Left ventricle myocardium inferior (tissue), 1 donor: ENCODE results near the gene GCGR. TPM values are rescaled to one million over a fixed set of nuclear protein-coding genes. Genes with fewer than 3 reads are reported as not detected.
A peak's percentile ranks its signal among the peaks of the same experiment; 100 is the strongest.

Experiments
- DNase-seq: peaks from one replicate; pipeline ENCODE4 v3.0.0-alpha.2; 2020
- H3K27ac ChIP-seq: fragments of 200-600 bp; replicated peaks from 2 replicates; pipeline ENCODE4 v1.8.0; 2021
- H3K27me3 ChIP-seq: fragments of 200-600 bp; 2 replicates; pipeline ENCODE4 v1.8.0; 2021; ENCODE audit warnings: low read depth
- H3K36me3 ChIP-seq: fragments of 200-600 bp; 2 replicates; pipeline ENCODE4 v1.8.0; 2021
- H3K4me1 ChIP-seq: fragments of 200-600 bp; 2 replicates; pipeline ENCODE4 v1.8.0; 2021
- H3K4me3 ChIP-seq: fragments of 200-600 bp; 2 replicates; pipeline ENCODE4 v1.8.0; 2021; ENCODE audit warnings: mild to moderate bottlenecking, moderate library complexity
- H3K9me3 ChIP-seq: fragments of 200-600 bp; replicated peaks from 2 replicates; pipeline ENCODE4 v1.8.0; 2021
- intact Hi-C: fragments of 100-400 bp; cut with micrococcal nuclease; formaldehyde crosslinking; loops from one replicate; pipeline ENCODE4 v1.11.0; 2022
- total RNA-seq: library from RNA; stranded (reverse); fragmentation: NEBNext Ultra II Directional; extraction: Animal tissue kit (Norgen Biotek cat#: 25700); gene quantifications from one replicate; pipeline ENCODE4 v1.2.1, GENCODE V29; 2021
- TF ChIP-seq, protein P1 (sequence below): fragments of 200-600 bp; IDR thresholded peaks from 2 replicates; pipeline ENCODE4 v1.8.0; 2021; ENCODE audit warnings: antibody characterized with exemption, mild to moderate bottlenecking, borderline replicate concordance
- donor health status: DM: no; HTN: yes; CAD: no; lungs with severe emphysema.

GCGR gene
- total RNA-seq, 1 donor from 2014 or later = not detected

- Histone ChIP-seq H3K4me1 (peaks cover 27% of the 10 kb centered on the region), H3K4me3 (no peak overlapping the region), H3K36me3 (peaks cover 90% of the 10 kb centered on the region), H3K27ac (no peak overlapping the region), H3K9me3 (no peaks in the 10 kb centered on the region), H3K27me3 (no peaks in the 10 kb centered on the region)
- intact Hi-C loops = no loop called here
- TF ChIP-seq, protein P1, sequence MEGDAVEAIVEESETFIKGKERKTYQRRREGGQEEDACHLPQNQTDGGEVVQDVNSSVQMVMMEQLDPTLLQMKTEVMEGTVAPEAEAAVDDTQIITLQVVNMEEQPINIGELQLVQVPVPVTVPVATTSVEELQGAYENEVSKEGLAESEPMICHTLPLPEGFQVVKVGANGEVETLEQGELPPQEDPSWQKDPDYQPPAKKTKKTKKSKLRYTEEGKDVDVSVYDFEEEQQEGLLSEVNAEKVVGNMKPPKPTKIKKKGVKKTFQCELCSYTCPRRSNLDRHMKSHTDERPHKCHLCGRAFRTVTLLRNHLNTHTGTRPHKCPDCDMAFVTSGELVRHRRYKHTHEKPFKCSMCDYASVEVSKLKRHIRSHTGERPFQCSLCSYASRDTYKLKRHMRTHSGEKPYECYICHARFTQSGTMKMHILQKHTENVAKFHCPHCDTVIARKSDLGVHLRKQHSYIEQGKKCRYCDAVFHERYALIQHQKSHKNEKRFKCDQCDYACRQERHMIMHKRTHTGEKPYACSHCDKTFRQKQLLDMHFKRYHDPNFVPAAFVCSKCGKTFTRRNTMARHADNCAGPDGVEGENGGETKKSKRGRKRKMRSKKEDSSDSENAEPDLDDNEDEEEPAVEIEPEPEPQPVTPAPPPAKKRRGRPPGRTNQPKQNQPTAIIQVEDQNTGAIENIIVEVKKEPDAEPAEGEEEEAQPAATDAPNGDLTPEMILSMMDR = no peak
- no peak for DNase-seq
These were observed 48.3 kb downstream of the GCGR start for GRCh38 chr17:81852237-81852636.

DNA sequence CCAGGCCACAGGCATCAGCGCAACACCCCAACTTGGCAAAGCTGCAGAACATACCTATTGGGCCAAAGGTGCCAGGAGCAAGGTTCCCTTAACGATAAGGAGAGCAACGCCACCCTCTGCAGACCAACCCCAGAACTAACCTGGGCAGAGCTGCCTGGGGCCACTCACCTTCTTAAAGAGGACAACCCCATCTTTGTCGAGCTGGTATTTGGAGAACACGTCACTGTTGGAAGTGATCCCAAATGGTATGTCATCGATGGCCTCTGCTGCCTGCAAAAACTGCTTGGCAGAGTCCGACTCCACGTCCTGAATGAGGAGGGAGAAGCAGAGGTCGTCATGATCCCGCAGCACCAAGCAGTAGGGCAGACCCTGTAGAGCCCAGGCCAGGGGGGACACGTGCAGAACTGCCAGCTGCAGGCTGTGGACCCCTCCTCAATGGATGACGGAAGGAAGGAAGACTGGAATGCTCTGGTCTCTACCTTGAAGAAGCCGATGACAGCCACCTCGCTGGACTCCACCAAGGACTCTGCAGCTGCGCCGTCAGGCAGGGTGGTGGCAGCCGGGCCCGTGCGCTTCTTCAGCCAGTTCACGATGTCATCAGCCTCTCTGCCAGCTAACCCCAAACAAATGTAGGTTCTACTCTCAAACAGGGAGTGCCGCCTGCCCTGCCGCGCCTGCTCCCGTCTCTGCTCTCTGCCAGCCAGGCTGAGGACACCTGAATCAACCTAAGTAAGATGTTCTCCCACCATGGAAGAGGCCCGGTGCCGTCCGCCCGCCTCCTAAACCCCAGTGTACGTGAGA lies 51.2 kb downstream of the GCGR start:
- H3K27ac ChIP-seq = peak overlapping the region; percentile 48
- H3K9me3 ChIP-seq = no peaks in the 10 kb centered on the region
- H3K36me3 ChIP-seq = peaks cover 80% of the 10 kb centered on the region
- no peaks in the 10 kb centered on the region for H3K27me3 ChIP-seq
- H3K4me3 ChIP-seq = no peak overlapping the region
- TF ChIP-seq, protein P1 = peak; percentile 19
- intact Hi-C loops = no loop called here
- DNase-seq = no peak
- H3K4me1 ChIP-seq = peaks cover 56% of the 10 kb centered on the region

DNA sequence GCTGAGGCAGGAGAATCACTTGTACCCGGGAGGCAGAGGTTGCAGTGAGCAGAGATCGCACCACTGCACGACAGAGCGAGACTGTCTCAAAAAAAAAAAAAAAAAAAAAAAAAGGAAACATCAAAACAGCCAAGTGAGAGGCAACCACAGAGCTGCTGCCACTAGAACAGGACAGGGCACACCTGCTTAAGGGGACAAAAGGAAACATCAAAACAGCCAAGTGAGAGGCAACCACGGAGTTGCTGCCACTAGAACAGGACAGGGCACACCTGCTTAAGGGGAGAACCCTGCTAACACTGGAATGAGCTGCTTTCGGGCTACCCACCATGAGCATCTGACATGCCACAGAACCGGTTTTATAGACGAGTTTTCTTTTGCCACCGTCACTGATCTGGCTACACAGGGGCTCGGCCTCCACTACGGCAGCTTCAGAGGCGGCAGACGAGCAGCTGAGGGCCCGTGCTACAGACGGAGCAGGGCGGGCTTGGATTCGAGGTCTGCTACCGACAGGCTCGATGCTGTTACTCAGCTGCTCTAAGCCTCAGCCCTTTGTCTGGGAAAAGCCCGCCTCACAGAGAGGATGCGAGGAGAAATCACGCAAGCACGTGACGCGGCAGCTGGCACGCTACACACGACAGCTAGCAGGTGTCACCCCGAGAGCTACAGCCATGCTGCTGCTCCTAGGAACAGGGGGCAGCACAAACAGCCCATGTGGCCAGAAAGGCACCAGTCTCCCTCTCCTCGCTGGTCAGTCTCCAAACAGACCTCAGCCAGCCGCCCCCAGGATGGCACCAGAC lies 54.4 kb downstream of the GCGR start:
- TF ChIP-seq, protein P1 = no peak
- Histone ChIP-seq H3K4me1 (peaks cover 82% of the 10 kb centered on the region), H3K27me3 (no peaks in the 10 kb centered on the region), H3K4me3 (peak overlapping the region; percentile 91), H3K27ac (no peak overlapping the region), H3K36me3 (peaks cover 51% of the 10 kb centered on the region), H3K9me3 (no peaks in the 10 kb centered on the region)
- intact Hi-C loops = no loop called here
- no peak for DNase-seq

- H3K36me3 ChIP-seq = peaks cover 42% of the 10 kb centered on the region
These were observed 55.3 kb downstream of the GCGR start for GRCh38 chr17:81858967-81859905.

More at GRCh38 chr17:81858967-81859905, 55.3 kb downstream of the GCGR start:
- Histone ChIP-seq H3K27ac (peak overlapping the region; percentile 97), H3K27me3 (no peaks in the 10 kb centered on the region), H3K9me3 (no peaks in the 10 kb centered on the region), H3K4me3 (peak overlapping the region; percentile 91), H3K4me1 (peaks cover 87% of the 10 kb centered on the region)
- TF ChIP-seq, protein P1 = no peak
- no peak for DNase-seq
- intact Hi-C loops = no loop called here
